Fibroblast of mammary gland (primary cell): Measurements from ENCODE around the gene IL17C.
"Not testable (repeated sequence)": the region's sequence is repeated elsewhere in the genome, so short reads cannot be mapped to it uniquely, and the experiment has no call there.

ENCODE experiments used
- DNase-seq: peaks from one replicate; pipeline ENCODE4 v3.0.0-alpha.2; 2010; ENCODE audit warnings: low read depth
- H3K4me3 ChIP-seq: 2 replicates; pipeline ENCODE4 v1.5.1; 2011; ENCODE audit warnings: low read depth, mild to moderate bottlenecking, low read length, moderate library complexity; ENCODE audit not compliant: control insufficient read depth
- TF ChIP-seq, protein P1 (sequence below): conservative IDR thresholded peaks from 2 replicates; pipeline ENCODE4 v1.5.1; 2011; ENCODE audit warnings: low read depth, low read length, inconsistent platforms; ENCODE audit not compliant: control insufficient read depth, insufficient read depth

IL17C gene

DNA sequence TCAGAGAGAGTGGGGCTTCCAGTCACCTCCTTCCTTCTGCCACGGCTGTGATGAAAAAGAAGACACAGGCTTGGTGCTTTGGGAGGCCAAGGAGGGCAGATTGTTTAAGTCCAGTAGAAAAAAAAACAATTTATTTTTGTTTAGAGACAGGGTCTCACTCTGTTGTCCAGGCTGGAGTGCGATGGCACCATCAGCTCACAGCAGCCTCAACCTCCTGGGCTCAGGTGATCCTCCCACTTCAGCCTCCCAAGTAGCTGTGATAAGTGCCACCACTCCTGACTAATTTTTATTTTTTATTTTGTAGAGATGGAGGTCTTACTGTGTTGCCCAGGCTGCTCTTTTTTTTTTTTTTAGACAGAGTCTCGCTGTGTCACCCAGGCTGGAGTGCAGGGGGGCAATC is 27.2 kb downstream of the IL17C start:
- H3K4me3 ChIP-seq: no peak overlapping the region
- TF ChIP-seq, protein P1, sequence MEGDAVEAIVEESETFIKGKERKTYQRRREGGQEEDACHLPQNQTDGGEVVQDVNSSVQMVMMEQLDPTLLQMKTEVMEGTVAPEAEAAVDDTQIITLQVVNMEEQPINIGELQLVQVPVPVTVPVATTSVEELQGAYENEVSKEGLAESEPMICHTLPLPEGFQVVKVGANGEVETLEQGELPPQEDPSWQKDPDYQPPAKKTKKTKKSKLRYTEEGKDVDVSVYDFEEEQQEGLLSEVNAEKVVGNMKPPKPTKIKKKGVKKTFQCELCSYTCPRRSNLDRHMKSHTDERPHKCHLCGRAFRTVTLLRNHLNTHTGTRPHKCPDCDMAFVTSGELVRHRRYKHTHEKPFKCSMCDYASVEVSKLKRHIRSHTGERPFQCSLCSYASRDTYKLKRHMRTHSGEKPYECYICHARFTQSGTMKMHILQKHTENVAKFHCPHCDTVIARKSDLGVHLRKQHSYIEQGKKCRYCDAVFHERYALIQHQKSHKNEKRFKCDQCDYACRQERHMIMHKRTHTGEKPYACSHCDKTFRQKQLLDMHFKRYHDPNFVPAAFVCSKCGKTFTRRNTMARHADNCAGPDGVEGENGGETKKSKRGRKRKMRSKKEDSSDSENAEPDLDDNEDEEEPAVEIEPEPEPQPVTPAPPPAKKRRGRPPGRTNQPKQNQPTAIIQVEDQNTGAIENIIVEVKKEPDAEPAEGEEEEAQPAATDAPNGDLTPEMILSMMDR: no peak
- no peak for DNase-seq

DNA sequence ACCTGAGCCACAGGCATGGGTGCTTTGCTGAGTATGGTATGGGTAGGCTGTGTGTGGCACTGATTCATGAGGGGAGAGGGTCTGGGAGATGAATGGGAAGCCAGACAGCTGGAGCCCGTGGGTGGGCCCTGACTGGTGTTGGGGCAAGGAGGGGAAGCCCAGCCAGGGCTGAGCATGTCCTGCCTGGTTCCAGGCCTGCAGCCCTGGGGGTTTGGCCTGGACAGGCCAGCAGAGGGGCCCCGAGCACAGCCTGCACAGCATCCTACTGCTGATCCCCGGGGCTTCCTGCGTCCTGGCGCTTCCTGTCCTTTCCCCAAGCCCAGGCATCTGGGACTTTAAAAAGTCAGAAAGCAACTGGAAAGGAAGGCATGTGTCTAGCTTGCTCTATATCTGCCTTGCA is 29.1 kb downstream of the IL17C start:
- TF ChIP-seq, protein P1: no peak
- no peak overlapping the region for H3K4me3 ChIP-seq
- no peak for DNase-seq

DNA sequence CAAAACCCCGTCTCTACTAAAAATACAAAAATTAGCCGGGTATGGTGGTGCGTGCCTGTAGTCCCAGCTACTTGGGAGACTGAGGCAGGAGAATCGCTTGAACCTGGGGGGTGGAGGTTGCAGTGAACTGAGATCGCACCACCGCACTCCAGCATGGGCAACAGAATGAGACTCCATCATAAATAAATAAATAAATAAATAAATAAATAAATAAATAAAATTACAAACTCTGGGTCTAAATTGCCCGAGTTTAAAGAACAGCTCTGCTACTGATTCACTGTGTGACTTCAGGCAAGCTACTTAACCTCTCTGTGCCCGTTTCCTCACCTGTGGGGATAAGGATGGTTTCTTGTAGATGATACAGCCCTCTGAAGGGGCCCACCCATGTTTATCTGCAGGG is 31.1 kb downstream of the IL17C start:
- H3K4me3 ChIP-seq, DNase-seq: not testable (repeated sequence)

DNA sequence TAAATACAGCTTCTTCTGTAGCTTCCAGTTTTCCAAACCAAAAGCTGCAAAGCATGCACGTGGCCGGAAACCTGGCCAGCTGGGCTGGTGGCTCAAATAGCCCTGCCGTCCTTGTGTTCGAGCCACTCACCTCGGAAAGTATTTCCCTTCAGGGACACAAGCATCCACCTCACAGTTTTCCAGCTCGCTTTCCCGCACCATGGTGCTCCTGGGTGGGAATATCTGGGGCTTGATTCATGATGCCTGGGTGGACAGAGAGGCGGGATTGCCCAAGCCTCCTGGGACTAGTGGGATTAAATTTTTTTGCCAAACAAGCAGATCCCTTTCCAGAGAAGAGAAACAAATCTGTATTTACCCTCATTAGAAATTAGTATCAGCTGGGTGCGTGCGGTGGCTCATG is 31.6 kb downstream of the IL17C start:
- H3K4me3 ChIP-seq: no peak overlapping the region
- TF ChIP-seq, protein P1: no peak
- peak; percentile 80 for DNase-seq

DNA sequence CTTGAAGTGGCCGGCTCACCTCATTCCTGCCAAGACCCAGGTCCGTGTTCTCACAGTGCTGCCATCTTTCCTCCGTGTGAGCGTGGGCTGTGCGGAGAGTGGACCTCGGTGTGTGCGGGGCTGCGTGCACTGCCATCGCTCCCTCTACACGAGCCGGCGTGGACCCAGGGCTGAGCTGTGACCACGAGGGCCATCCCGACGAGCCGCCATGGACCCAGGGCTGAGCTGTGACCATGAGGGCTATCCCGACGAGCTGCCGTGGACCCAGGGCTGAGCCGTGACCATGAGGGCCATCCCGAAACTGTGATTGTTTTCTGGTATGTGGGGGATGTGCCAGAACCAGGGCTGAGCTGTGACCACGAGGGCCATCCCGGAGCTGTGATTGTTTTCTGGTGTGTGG is 33.4 kb downstream of the IL17C start:
- TF ChIP-seq, protein P1: no peak
- DNase-seq: no peak
- H3K4me3 ChIP-seq: no peak overlapping the region

DNA sequence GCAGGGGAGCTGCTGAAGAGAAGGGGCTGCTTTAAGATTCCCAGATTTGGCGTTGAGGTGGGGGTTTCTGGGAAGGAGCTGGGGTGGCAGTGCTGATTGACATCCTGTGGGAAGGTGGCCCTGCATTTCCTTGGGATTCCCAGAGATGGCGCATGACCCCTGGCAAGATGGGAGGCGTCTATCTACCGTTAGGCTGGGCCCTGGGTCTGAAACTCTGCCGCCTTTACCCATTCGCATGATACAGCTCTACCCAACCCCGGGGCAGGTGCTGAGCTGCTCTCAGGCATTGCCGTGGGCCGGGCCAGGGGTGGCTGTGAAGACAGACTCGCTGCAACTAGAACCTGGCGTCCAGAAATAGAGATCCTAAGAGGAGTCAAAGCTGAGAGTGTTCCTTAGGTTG is 34.4 kb downstream of the IL17C start:
- no peak for DNase-seq
- TF ChIP-seq, protein P1: peak; percentile 12
- H3K4me3 ChIP-seq: no peak overlapping the region

DNA sequence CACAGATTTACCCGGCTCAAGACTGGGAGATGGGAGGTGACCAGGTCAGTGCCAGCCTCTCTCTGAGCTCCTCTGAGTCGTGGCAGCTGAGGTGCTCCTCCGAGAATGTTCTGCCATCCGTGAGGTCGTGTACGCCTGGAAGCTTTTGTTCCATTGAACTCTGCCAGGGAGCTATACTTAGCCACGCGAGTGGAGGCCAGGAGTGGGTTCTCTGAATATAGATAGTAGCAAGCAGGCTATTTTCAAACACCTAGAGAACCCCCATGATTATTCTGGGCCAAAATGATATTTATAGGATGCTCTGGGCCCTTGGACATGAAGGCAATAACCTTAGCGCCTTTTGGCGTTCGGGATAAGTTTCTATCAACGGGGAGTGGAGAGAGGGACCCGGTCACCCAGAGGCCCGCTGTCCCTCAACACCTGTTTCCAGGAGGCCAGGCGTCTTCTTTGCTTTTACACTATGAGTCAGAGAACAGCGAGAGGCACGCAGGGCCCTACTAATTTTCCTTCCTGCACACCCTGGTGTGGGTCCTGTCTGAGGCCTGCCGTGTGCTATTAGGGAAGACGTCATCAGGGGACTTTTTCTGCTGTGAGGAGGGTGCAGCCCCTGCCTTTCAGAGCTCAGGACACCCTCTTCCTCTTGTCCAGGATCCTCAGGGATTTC is 35.5 kb downstream of the IL17C start:
- H3K4me3 ChIP-seq: no peak overlapping the region
- no peak for DNase-seq
- TF ChIP-seq, protein P1: no peak
